Esophagus squamous epithelium (tissue), 5 donors: ENCODE results near the gene GAMT. TPM values are rescaled to one million over a fixed set of nuclear protein-coding genes. Genes with fewer than 3 reads are reported as not detected.

Experiments
- DNase-seq: peaks from one replicate; lab custom pipeline; 2025; lab: John Stamatoyannopoulos, UW
- H3K27ac ChIP-seq, 4 donors: fragments of 200-600 bp; sonication (generic); one replicate each; pipeline ENCODE4 v1.5.1; 2016 to 2019; ENCODE audit warnings: mild to moderate bottlenecking in 1 of 4
- H3K27me3 ChIP-seq, 4 donors: fragments of 200-600 bp; sonication (generic); 1 replicate in 3 of 4; 2 replicates in 1 of 4; pipeline versions ENCODE4 v1.5.1 to v1.6.0; 2017 to 2021; ENCODE audit warnings: antibody characterized with exemption in 1 of 4
- H3K36me3 ChIP-seq, 3 donors: fragments of 200-600 bp; sonication (generic); one replicate each; pipeline ENCODE4 v1.5.1; 2016 to 2019
- H3K4me1 ChIP-seq, 3 donors: fragments of 200-600 bp; sonication (generic); one replicate each; pipeline ENCODE4 v1.5.1; 2017 to 2019
- H3K4me3 ChIP-seq, 4 donors: fragments of 200-600 bp; sonication (generic); 1 replicate in 3 of 4; 2 replicates in 1 of 4; pipeline ENCODE4 v1.5.1; 2016 to 2019; ENCODE audit warnings: mild to moderate bottlenecking in 2 of 4, moderate library complexity in 1 of 4
- H3K9me3 ChIP-seq, 3 donors: fragments of 200-600 bp; sonication (generic); one replicate each; pipeline ENCODE4 v1.5.1; 2016 to 2019
- CTCF ChIP-seq, 6 experiments: fragments of 450-650 bp in 4 of 6; fragments of 200-600 bp in 2 of 6; sonication (generic) in 2 of 6; IDR thresholded peaks; one replicate each; pipeline ENCODE4 v1.5.1; 2016 to 2019; ENCODE audit warnings: antibody characterized with exemption in 6 of 6, mild to moderate bottlenecking in 4 of 6, moderate library complexity in 4 of 6
- POLR2A ChIP-seq, 4 donors: fragments of 450-650 bp; IDR thresholded peaks; one replicate each; pipeline ENCODE4 v1.6.1; 2017; ENCODE audit warnings: antibody characterized with exemption in 4 of 4, mild to moderate bottlenecking in 4 of 4, moderate library complexity in 3 of 4
- WGBS, 2 donors: methylation state at CpG; one replicate each; pipeline ENCODE4 v1.1.5; 2018; 5-methylcytosine and 5-hydroxymethylcytosine counted together
- intact Hi-C: fragments of 100-400 bp; cut with DNase I; formaldehyde crosslinking; loops from one replicate; pipeline ENCODE4 v1.15.0; 2022
- total RNA-seq, 4 donors: library from RNA; depleted of rRNA; stranded (reverse); fragments of >200 nt; gene quantifications; one replicate each; pipeline ENCODE4 v1.1.0, GENCODE V29; 2016
- donor health status: DM: yes; HTN: yes; CAD: no.

GAMT gene
- total RNA-seq, 4 donors from 2014 or later, result 2.4 to 40.0 (median 13.1) TPM

- H3K27me3 ChIP-seq, result no peaks in the 10 kb centered on the region
- peak within 1 kb of the TSS; percentile 96 to 100 (median 98) for H3K27ac ChIP-seq
- TF ChIP-seq POLR2A (IDR thresholded peaks at IDR 0.05) (peak in 2 of 4 donors; percentile 6 to 47), CTCF (IDR thresholded peaks at IDR 0.05) (no peak)
- peaks cover 47 to 71% (median 52%) of the 10 kb centered on the region in 3 donors for H3K4me1 ChIP-seq
- 0% methylated on average over 2 of the region's 121 CpGs; no CpG with 5 or more reads in 1 of the 2 donors for WGBS, 2 donors
- intact Hi-C loops, result loop anchor here (10.0 kb wide), 1 partner anchor 133 kb away; the partner anchor contains the start of gene FAM174C
- peaks cover 0 to 9% (median 0%) of the 10 kb centered on the region in 3 donors for H3K36me3 ChIP-seq
- no peaks in the 10 kb centered on the region for H3K9me3 ChIP-seq
- H3K4me3 ChIP-seq, result peak within 1 kb of the TSS; percentile 92 to 99 (median 96)
- DNase-seq, result no peak
Observed at GRCh38 chr19:1407528-1408299, 6.4 kb upstream of the GAMT start, which contains the start of gene DAZAP1. Gene DAZAP1 (plus strand): TSS chr19:1407586. CDS start chr19:1407774, 188 bp downstream.

GRCh38 chr19:1406774-1407527 lies 5.6 kb upstream of the GAMT start:
- H3K27ac ChIP-seq, result peak overlapping the region; percentile 85 to 100 (median 96)
- peak; percentile 19 to 42 (median 27) for TF ChIP-seq CTCF (IDR thresholded peaks at IDR 0.05)
- peak in 1 of 4 donors; percentile 30 for TF ChIP-seq POLR2A (IDR thresholded peaks at IDR 0.05)
- H3K4me1 ChIP-seq, result peaks cover 46 to 71% (median 47%) of the 10 kb centered on the region in 3 donors
- DNase-seq, result peak; percentile 83
- H3K27me3 ChIP-seq, result no peaks in the 10 kb centered on the region
- intact Hi-C loops, result loop anchor here (10.0 kb wide), 1 partner anchor 132 kb away; the partner anchor contains the start of gene FAM174C
- H3K4me3 ChIP-seq, result peak overlapping the region; percentile 92 to 99 (median 96)
- H3K36me3 ChIP-seq, result peaks cover 0 to under 1% (median 0%) of the 10 kb centered on the region in 3 donors
- WGBS, 2 donors, result 0% methylated on average over 4 to 6 of the region's 72 CpGs
- H3K9me3 ChIP-seq, result no peaks in the 10 kb centered on the region

GRCh38 chr19:1402411-1403070 lies 1.2 kb upstream of the GAMT start:
- no peaks in the 10 kb centered on the region for H3K9me3 ChIP-seq
- peaks cover 30 to 62% (median 36%) of the 10 kb centered on the region in 3 donors for H3K4me1 ChIP-seq
- WGBS, 2 donors, result 23 to 46% methylated on average over 14 to 20 of the region's 25 CpGs
- H3K36me3 ChIP-seq, result no peaks in the 10 kb centered on the region
- DNase-seq, result no peak
- H3K27me3 ChIP-seq, result peaks cover 0 to 5% (median 0%) of the 10 kb centered on the region in 4 donors
- TF ChIP-seq CTCF (IDR thresholded peaks at IDR 0.05) (no peak), POLR2A (IDR thresholded peaks at IDR 0.05) (no peak)
- peak overlapping the region in 1 of 4 donors; percentile 26 for H3K4me3 ChIP-seq
- peak overlapping the region in 3 of 4 donors; percentile 45 to 61 (median 58) for H3K27ac ChIP-seq
- intact Hi-C loops, result loop anchor here (10.0 kb wide), 1 partner anchor 128 kb away; the partner anchor contains the start of gene FAM174C

- Histone ChIP-seq H3K9me3 (no peaks in the 10 kb centered on the region), H3K4me3 (peak overlapping the region; percentile 46 to 83 (median 56)), H3K27ac (peak overlapping the region in 2 of 4 donors; percentile 32 to 61), H3K27me3 (peaks cover 0 to 5% (median 0%) of the 10 kb centered on the region in 4 donors), H3K36me3 (no peaks in the 10 kb centered on the region), H3K4me1 (peaks cover 30 to 63% (median 35%) of the 10 kb centered on the region in 3 donors)
- 57 to 59% methylated on average over 9 to 11 of the region's 11 CpGs for WGBS, 2 donors
- DNase-seq, result no peak
- intact Hi-C loops, result loop anchor here (10.0 kb wide), 1 partner anchor 127 kb away; the partner anchor contains the start of gene FAM174C
- peak in 1 of 6 experiments; percentile 4 for TF ChIP-seq CTCF (IDR thresholded peaks at IDR 0.05)
- no peak for TF ChIP-seq POLR2A (IDR thresholded peaks at IDR 0.05)
Observed at GRCh38 chr19:1401889-1402217, 511 bp upstream of the GAMT start.
